Activated T-helper 1 cell treated with anti-CD3 and anti-CD28 coated beads, Interleukin-12 subunit alpha, Interleukin-12 subunit beta, Interleukin-2, Interleukin-4 antibody, amounts not matched to agents 30 ng/mL and 10 ng/mL and 1 ng/mL, durations not matched to agents 14 hours and 24 hours and 36 hours (primary cell): ENCODE data around the gene FBXO45. TPM values are rescaled to one million over a fixed set of nuclear protein-coding genes. Genes with fewer than 3 reads are reported as not detected.
A peak's percentile ranks its signal among the peaks of the same experiment; 100 is the strongest.
"Not testable (repeated sequence)": the region's sequence is repeated elsewhere in the genome, so short reads cannot be mapped to it uniquely, and the experiment has no call there.

Source experiments
- DNase-seq: peaks from one replicate; pipeline ENCODE4 v3.0.0; 2021; ENCODE audit warnings: low spot score
- H3K27ac Mint-ChIP-seq: one replicate; pipeline ENCODE4 v1.8.0; 2021; ENCODE audit warnings: mild to moderate bottlenecking, mixed read lengths
- H3K27me3 Mint-ChIP-seq: one replicate; pipeline ENCODE4 v1.8.0; 2022; ENCODE audit warnings: mild to moderate bottlenecking, moderate library complexity, mixed read lengths; ENCODE audit not compliant: insufficient read depth
- H3K36me3 Mint-ChIP-seq: one replicate; pipeline ENCODE4 v1.8.0; 2021; ENCODE audit warnings: low read depth, mixed read lengths
- H3K4me1 Mint-ChIP-seq: one replicate; pipeline ENCODE4 v1.8.0; 2021; ENCODE audit warnings: low read depth, mixed read lengths
- H3K4me3 Mint-ChIP-seq: one replicate; pipeline ENCODE4 v1.8.0; 2021; ENCODE audit warnings: mild to moderate bottlenecking, moderate library complexity, mixed read lengths
- H3K9me3 Mint-ChIP-seq: one replicate; pipeline ENCODE4 v1.8.0; 2021; ENCODE audit warnings: mixed read lengths
- intact Hi-C: fragments of 100-400 bp; cut with micrococcal nuclease; formaldehyde crosslinking; loops from one replicate; pipeline ENCODE4 v1.15.1; 2024
- total RNA-seq: library from RNA; stranded (reverse); gene quantifications from 2 replicates; pipeline ENCODE4 v1.2.3, GENCODE V29; 2022

FBXO45 gene
- total RNA-seq, 1 donor from 2014 or later: 22.8 TPM

DNA sequence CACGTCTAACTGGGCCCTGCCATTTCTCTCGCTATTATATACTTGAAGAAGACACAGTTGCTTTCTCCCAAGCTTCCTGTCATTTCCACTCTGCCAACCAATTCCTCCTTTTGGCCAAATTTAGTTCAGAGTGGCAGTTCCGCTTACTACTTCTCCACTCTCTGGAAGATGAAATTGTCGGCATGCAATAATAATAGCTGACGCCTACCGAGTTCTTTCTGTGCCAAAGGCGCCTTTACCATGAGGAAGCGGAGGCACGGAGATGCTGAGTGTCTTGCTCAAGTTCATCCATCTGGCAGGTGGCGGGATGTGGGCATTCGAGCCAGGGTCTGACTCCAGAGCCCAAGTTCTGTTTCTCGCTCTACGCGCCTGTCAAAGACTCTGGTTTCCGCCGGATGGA lies 56.4 kb downstream of the FBXO45 start:
- intact Hi-C loops: loop anchor here (1.0 kb wide), 3 partner anchors 7 to 16 kb away; partner anchors contain the start of gene NRROS
- H3K27ac Mint-ChIP-seq: peak overlapping the region; percentile 63
- H3K27me3 Mint-ChIP-seq: no peaks in the 10 kb centered on the region

DNA sequence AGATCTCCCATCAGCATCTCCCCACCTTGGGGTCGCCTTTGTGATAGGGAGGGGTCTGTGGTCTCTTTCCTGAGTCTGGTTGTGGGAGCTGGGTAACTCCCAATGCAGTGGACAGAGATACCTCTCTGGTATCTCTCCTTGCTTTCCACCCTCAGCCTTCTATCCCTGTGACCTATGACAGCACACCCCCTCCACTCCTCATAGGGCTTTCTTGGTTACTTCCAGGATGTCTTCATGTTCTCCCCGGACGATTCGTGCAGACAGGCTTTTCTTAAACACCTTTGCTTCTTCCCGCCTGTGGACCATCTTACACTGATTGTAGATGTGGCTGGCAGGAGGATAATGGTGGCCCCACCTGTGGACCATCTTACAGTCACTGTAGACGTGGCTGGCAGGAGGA lies 56.9 kb downstream of the FBXO45 start:
- Mint-ChIP-seq H3K27ac (no peak overlapping the region), H3K36me3 (peaks cover 1% of the 10 kb centered on the region), H3K27me3 (no peaks in the 10 kb centered on the region), H3K4me1 (peaks cover 38% of the 10 kb centered on the region), H3K9me3 (no peaks in the 10 kb centered on the region), H3K4me3 (no peak overlapping the region)
- no peak for DNase-seq
- intact Hi-C loops: no loop called here

More for the DNA sequence above, 56.4 kb downstream of the FBXO45 start:
- H3K4me3 Mint-ChIP-seq: peak overlapping the region; percentile 47
- H3K9me3 Mint-ChIP-seq: no peaks in the 10 kb centered on the region
- H3K4me1 Mint-ChIP-seq: peaks cover 33% of the 10 kb centered on the region
- peaks cover 1% of the 10 kb centered on the region for H3K36me3 Mint-ChIP-seq
- no peak for DNase-seq

DNA sequence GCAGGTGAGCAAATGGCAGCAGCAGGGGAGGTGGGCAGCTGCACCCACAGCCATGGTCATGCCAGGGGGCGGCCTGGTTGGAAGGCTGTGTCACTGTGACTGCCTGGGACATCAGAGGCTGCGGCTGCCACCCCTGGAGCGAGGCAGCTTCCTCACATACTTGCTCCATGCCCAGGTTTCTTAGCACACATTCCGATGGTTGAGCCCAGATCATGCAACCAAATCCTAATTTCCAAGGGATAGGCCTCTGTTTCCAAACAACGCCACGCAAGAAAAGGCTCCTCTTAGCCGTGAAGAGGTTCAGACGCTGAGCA lies 59.4 kb downstream of the FBXO45 start:
- Mint-ChIP-seq H3K27me3 (no peaks in the 10 kb centered on the region), H3K4me1 (peaks cover 51% of the 10 kb centered on the region), H3K27ac (no peak overlapping the region), H3K9me3 (no peaks in the 10 kb centered on the region), H3K36me3 (peaks cover 1% of the 10 kb centered on the region), H3K4me3 (no peak overlapping the region)
- intact Hi-C loops: no loop called here
- no peak for DNase-seq

DNA sequence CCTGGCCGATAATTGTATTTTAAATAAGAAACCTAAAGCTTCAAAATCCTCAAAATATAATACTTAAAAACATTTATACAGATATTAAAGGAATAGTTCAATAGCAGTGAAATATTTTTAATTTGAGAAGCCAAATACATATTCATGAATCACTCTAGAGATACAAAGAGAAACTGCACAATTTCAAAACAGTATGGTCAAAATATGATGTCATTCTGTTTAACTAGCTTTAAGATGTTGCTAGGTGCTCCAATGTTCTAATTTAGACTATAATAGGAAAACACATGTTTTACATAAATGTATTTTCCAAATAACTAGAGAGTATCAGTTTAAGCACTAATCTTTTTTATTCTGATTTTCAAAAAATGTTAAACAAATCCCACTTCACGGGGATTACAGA lies 60.8 kb downstream of the FBXO45 start:
- Mint-ChIP-seq H3K27ac (no peak overlapping the region), H3K9me3 (no peaks in the 10 kb centered on the region), H3K4me1 (peaks cover 59% of the 10 kb centered on the region), H3K4me3 (no peak overlapping the region), H3K36me3 (peaks cover under 1% of the 10 kb centered on the region), H3K27me3 (no peaks in the 10 kb centered on the region)
- no peak for DNase-seq
- intact Hi-C loops: no loop called here

DNA sequence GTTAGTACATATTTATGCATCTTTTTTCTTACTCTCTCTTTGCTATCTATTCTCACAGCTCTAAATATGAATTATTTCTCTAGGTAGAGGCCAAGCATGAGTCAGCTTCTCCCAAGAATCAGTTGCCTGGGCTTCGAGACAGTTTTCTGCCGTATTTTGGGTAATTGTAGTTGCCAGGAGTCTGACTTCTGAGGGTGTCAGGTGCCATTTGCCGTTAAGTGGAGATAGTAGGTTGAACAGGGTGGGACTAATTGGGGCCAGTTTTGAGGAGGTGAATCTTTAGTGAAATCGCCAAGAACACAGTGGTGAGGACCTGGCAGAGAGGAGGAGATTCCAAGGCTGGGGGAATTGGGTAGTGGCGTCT lies 63.2 kb downstream of the FBXO45 start:
- Mint-ChIP-seq H3K27me3 (no peaks in the 10 kb centered on the region), H3K4me3 (peak overlapping the region; percentile 86), H3K4me1 (peaks cover 51% of the 10 kb centered on the region), H3K9me3 (no peaks in the 10 kb centered on the region), H3K27ac (peak overlapping the region; percentile 93), H3K36me3 (peaks cover 1% of the 10 kb centered on the region)
- no peak for DNase-seq
- intact Hi-C loops: loop anchor here (1.0 to 5.0 kb wide), 9 partner anchors 7 to 549 kb away; partner anchors contain the start of genes FBXO45, RNF168, TFRC and WDR53

DNA sequence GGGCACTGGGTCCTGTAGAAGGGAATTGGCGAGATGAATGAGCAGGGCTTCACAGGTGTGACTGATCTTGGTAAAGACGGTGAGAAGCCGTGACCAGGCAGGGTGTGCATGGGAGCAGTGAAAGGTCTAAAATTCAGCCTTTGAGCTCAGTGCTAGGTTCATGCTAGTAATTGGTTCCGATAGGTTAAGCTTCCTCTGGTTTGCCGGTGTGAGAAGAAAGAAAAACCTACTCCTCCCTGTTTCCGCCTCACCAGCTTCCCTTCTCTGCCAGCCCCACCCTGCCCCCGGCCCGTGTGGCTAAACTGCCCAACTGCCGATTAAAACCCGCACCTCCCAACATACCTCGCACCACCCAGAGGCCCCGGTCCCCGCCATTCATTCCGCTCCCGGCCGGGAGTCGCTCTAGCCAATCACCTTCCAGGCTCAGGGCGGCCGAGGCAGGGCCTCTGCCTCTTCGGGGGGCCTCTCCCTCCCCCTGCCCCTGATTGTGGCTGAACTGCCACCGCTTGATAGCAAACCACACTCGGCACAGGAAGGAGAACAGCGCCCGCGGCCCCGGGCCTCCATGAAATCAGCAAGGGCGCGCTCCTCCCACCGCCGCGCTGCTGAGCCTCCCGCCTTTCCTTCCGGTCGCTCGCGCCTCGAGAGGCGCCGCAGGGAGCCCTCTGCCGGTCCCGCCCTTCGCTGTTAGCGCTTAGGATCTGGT lies 63.7 kb downstream of the FBXO45 start:
- intact Hi-C loops: loop anchor here (1.0 to 5.0 kb wide), 9 partner anchors 8 to 550 kb away; partner anchors contain the start of genes FBXO45, RNF168, TFRC and WDR53
- Mint-ChIP-seq H3K27me3 (no peaks in the 10 kb centered on the region), H3K4me1 (peaks cover 52% of the 10 kb centered on the region), H3K36me3 (peaks cover 1% of the 10 kb centered on the region), H3K27ac (peak overlapping the region; percentile 93), H3K4me3 (peak overlapping the region; percentile 86), H3K9me3 (no peaks in the 10 kb centered on the region)
- DNase-seq: peak; percentile 90

DNA sequence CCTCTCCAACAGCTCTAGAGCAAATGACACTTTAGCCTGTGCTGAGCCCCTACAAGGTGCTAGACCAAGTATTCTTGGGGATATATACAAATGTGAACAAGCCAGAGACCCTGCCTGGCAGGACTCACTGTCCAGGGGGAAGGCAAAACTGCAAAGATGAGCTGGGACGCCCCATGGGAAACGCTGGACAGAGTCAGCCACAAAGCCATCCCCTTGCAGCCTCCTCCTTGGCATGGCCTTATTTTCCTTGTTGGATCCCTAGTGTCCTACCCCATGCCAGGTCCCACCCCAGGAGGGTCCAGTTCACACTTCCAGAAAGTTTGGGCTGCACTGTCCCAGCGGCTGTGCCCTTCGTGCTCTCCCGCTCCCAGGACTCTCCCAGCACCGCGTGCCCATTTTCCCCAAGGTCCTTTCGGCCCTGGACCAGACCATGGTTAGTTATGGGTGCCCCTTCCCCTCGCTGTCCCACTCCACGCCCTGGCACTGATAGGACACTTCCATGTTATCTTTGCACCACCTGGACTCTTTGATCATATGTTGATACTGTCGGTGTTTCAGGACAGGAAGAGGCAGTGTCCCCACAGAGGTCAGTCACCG lies 65.2 kb downstream of the FBXO45 start:
- Mint-ChIP-seq H3K9me3 (no peaks in the 10 kb centered on the region), H3K4me3 (peak overlapping the region; percentile 86), H3K27ac (no peak overlapping the region), H3K36me3 (peaks cover 1% of the 10 kb centered on the region), H3K4me1 (peaks cover 67% of the 10 kb centered on the region), H3K27me3 (no peaks in the 10 kb centered on the region)
- intact Hi-C loops: loop anchor here (2.0 to 5.0 kb wide), 3 partner anchors 105 to 131 kb away; partner anchors contain the start of gene RNF168
- DNase-seq: no peak

DNA sequence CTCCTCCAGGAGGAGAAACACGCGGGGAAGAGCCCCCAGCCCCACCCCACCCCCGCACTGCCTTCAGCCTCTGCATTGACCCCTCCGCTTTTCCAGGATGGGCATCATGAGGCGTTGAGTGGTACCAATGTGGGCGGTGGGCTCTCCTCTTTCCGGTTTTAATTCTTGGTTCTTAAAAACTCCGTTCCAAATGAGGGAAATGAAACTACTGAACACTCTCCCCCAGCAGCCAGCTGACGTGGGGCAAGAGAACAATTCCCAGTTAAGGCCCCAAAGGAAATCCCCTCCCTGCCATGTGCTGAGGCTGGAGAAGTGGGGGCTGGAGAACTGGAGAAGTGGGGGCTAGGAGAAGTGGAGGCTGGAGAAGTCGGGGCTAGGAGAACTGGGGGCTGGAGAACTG lies 65.8 kb downstream of the FBXO45 start:
- Mint-ChIP-seq H3K27ac (peak overlapping the region; percentile 49), H3K27me3 (no peaks in the 10 kb centered on the region), H3K4me1 (peaks cover 72% of the 10 kb centered on the region), H3K9me3 (no peaks in the 10 kb centered on the region), H3K4me3 (peak overlapping the region; percentile 12), H3K36me3 (peaks cover 1% of the 10 kb centered on the region)
- intact Hi-C loops: loop anchor here (5.0 kb wide), 1 partner anchor 132 kb away; the partner anchor contains the start of gene RNF168
- DNase-seq: no peak

DNA sequence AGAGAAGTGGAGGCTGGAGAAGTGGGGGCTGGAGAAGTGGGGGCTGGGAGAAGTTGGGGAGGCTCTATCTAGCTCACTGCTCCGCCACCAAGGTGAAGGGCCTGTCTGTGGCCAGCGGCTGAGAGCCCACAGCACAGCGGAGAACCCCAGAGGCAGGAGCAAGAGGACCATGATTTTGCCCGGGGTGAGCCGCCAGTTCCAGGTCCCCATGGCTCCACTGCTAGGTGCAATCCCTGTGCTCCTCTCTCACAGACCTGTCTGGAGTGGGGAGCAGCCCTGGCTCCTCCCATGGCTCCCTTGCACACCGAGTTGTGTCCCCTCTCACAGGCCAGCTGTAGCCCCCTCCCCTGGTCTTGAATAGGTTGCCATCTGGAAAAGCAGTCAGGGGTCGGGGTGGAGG lies 66.4 kb downstream of the FBXO45 start:
- Mint-ChIP-seq H3K4me1 (peaks cover 72% of the 10 kb centered on the region), H3K27me3 (no peaks in the 10 kb centered on the region), H3K4me3 (no peak overlapping the region), H3K27ac (no peak overlapping the region), H3K9me3 (no peaks in the 10 kb centered on the region), H3K36me3 (peaks cover 1% of the 10 kb centered on the region)
- intact Hi-C loops: loop anchor here (5.0 kb wide), 1 partner anchor 133 kb away; the partner anchor contains the start of gene RNF168
- DNase-seq: no peak

DNA sequence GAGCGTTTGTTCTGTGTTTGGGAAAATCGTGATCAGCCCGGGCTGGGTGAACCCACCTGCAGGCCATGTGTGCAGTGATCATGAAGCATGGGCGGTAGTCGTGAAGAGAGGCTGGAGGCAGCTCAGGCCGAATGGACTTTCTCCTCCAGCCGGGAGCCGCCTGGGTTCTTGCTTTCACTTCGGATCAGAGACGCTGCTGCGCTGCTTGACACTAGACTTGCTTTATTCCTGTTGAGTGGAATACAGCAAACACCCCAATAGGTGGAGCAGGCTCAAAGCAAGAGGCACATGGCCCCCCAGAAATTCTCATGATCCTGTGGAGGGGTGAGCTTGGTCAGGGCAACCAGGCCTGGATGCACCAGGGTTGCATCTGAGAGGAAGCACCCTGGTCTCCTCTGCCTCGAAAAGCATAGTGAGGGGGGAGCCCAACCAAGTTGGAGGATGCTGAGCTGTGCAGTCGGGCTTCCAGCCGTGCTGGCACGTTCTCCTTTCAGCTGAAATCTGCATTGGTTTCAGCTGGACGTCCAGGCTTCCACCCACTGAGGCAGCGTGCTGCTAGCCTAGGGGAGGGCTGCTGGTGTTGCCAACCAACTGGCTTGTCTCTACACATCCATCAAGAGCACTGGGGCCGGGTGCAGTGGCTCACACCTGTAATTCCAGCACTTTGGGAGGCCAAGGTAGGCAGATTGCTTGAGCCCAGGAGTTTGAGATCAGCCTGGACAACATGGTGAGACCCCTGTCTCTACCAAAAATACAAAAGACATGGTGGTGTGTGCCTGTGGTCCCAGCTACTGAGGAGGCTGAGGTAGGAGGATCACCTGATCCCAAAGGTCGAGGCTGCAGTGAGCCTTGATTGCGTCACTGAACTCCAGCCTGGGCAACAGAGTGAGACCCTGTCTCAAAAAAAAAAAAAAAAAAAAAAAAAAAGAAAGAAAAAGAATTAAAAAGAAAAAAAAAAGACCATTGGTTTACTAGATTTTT lies 68.2 kb downstream of the FBXO45 start:
- H3K36me3 Mint-ChIP-seq: peaks cover 9% of the 10 kb centered on the region
- DNase-seq: no peak
- intact Hi-C loops: no loop called here
- no peak overlapping the region for H3K27ac Mint-ChIP-seq
- H3K27me3 Mint-ChIP-seq: no peaks in the 10 kb centered on the region
- H3K4me3 Mint-ChIP-seq: peak overlapping the region; percentile 42
- peaks cover 75% of the 10 kb centered on the region for H3K4me1 Mint-ChIP-seq
- no peaks in the 10 kb centered on the region for H3K9me3 Mint-ChIP-seq

DNA sequence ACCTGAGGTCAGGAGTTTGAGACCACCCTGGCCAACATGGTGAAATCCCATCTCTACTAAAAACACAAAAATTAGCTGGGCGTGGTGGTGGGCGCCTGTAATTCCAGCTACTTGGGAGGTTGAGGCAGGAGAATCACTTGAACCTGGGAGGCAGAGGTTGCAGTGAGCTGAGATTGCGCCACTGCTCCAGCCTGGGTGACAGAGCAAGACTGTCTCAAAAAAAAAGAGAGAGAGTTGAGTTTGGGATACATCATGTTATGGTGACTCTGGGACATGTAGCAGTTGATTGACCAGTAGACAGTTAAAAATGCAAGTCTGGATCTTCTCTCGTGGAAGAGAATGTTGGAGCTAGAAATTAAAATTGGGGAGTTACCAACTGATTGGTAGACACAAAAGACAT lies 69.5 kb downstream of the FBXO45 start:
- H3K4me1 Mint-ChIP-seq: peaks cover 76% of the 10 kb centered on the region
- H3K27me3 Mint-ChIP-seq, intact Hi-C loops, H3K9me3 Mint-ChIP-seq, DNase-seq, H3K27ac Mint-ChIP-seq: not testable (repeated sequence)
- H3K36me3 Mint-ChIP-seq: peaks cover 15% of the 10 kb centered on the region
- H3K4me3 Mint-ChIP-seq: peak overlapping the region; percentile 41
